NCI-H2081 (cell line): ENCODE results near the gene KAT7.

Experiments
- DNase-seq, 2 experiments: peaks; one replicate each; lab custom pipeline; 2025; lab: John Stamatoyannopoulos, UW

Gene KAT7

DNA sequence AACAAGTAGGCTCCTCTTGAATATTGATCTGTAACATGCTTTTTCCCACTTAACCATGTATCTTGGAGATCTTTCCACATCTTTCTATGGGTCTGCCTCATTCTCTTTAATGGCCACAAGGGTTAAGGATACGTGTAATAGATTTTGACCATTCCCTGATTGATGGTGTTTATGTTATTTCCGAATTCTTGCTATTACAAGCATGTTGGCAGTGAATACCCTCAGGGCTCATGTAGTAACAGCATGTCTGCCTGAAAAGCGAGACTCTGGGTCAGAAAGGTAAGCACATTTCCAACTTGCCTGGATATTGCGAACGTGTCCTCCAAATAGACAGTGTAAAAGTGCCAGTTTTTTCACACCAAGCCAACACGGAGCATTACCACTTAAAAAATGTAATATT, 54.4 kb downstream of the KAT7 start:
- no peak for DNase-seq

DNA sequence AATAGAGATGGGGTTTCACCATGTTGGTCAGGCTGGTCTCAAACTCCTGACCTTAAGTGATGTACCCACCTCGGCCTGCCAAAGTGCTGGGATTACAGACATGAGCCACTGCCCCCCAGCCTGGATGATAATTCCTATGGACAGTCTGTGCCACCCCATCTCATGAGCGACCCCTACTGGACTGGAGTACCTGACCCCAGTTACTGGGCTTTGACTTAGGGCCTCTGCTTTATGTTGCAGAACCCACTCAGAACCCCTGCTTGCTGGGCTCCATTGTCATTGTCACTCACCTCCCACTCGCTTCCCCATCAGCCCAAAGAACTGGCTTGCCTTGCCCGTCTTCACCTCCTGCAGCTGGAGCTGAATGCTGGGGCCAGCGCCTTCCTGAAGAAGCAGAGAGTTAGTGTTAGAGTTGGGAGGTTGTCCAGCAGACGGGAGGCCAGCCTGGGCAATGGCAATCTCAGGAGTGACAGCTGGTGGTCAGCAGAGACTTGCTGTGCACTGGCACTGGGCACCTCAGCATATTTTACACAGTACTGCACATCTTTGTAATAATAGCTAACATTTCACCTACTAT, 55.4 kb downstream of the KAT7 start:
- no peak for DNase-seq

GRCh38 chr17:49845321-49845720, 56.8 kb downstream of the KAT7 start:
- DNase-seq = no peak

DNA sequence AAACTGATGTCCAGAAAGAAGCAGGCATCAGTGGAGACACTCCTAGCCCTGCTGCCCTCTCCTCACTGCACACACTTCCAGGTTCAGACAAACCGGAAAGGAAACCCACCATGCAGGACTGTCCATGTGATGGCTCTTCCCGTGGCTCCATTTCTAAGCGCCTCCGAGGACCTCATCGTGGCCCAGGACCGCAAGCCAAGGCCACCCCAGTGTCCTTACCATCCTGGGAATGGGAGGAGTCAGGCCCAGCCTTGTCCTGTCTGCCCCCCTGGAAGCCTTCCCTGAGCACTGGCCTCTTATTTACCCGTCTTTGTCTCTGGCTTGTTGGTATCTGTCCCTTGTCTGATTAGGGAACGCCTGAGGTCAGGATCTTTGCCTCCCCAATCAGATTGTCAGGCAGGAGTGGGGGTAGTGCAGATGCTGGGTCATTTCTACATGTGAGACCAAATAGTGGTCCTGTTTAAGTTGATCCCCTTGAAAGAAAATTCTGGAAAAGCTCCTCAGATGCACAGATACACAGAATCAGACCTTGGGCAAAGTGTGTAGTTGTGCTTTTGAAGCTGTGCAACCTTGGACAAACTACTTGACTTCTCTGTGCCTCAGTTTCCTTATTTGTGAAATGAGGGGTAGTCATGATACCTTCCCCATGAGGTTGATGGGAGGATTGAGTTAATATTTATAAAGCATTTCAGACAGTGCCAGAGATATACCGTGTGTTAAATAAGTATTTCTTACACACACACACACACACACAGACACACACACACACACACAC, 58.6 kb downstream of the KAT7 start:
- DNase-seq = no peak

DNA sequence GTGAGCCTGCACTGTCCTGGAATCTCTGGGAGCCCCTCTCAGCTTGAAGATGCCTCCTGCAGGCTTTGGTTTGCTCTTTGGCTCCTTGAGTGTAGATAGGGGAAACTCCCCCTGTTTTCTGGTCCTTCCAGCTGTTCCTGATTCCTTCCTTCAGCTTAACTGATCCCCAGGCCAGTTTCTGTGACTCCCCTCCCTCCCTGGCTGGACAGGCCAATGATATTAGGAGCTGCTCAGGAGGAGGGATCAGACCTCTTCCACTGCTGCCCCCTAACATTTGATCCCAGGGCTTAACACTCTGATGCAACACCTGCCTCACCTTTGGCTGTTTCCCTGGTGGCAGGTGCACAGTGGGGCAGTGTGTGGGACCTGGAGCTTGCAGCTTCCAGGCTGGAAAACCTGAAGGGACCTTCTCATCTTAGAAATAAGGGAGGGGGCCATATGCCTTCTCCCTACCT, 59.6 kb downstream of the KAT7 start, which contains the start of gene TAC4:
TSS of gene TAC4 (minus strand) at position 51 of the 455 bp plus-strand sequence. CDS start 52 bp downstream, outside the sequence.
- DNase-seq = no peak

DNA sequence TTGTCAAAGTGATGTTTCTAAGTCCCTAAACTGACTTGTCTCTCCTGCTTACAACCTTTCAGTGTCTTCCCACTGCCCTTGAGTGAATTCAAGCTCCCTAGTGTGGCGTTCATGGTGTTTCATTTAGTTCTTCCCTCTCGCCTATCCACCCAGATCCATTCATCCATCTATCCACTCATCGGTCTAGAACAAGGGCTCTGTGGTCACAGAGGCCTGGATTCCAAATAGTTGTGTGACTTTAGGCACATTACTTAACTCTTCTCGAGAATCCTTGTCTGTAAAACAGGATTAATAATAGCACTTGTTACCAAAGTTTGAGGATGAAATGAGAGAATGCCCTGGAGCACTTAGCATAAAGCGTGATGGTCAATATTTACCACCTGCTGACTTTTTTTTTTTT, 60.3 kb downstream of the KAT7 start:
- no peak for DNase-seq

GRCh38 chr17:49850218-49850610, 61.7 kb downstream of the KAT7 start:
- no peak for DNase-seq

- no peak for DNase-seq
Observed at GRCh38 chr17:49850772-49851386, 62.4 kb downstream of the KAT7 start.

GRCh38 chr17:49851387-49852291, 63.2 kb downstream of the KAT7 start:
- peak; percentile 32 to 46 for DNase-seq

GRCh38 chr17:49853470-49854015, 65.1 kb downstream of the KAT7 start:
- no peak for DNase-seq

- no peak for DNase-seq
Observed at GRCh38 chr17:49854126-49854525, 65.6 kb downstream of the KAT7 start.

DNA sequence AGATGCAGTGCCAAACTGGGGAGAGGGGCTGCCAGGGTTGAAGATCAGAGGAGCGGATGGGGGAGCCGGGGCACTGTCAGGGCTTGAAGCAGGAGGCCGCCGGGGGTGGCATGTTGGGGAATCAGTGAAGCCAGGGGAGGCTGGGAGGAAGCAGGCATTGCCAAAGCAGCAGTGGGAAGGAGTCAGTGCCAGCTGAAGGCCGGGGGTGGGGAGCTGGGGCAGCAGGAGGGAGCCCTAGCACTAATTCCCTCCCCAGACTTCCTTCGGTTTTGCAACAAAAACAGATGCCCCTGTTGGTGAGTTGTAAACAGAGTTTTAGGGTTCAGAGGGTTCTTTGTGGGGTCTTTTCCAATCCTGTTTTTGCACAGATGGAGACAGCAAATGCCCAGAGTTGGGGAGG, 70.3 kb downstream of the KAT7 start:
- no peak for DNase-seq

DNA sequence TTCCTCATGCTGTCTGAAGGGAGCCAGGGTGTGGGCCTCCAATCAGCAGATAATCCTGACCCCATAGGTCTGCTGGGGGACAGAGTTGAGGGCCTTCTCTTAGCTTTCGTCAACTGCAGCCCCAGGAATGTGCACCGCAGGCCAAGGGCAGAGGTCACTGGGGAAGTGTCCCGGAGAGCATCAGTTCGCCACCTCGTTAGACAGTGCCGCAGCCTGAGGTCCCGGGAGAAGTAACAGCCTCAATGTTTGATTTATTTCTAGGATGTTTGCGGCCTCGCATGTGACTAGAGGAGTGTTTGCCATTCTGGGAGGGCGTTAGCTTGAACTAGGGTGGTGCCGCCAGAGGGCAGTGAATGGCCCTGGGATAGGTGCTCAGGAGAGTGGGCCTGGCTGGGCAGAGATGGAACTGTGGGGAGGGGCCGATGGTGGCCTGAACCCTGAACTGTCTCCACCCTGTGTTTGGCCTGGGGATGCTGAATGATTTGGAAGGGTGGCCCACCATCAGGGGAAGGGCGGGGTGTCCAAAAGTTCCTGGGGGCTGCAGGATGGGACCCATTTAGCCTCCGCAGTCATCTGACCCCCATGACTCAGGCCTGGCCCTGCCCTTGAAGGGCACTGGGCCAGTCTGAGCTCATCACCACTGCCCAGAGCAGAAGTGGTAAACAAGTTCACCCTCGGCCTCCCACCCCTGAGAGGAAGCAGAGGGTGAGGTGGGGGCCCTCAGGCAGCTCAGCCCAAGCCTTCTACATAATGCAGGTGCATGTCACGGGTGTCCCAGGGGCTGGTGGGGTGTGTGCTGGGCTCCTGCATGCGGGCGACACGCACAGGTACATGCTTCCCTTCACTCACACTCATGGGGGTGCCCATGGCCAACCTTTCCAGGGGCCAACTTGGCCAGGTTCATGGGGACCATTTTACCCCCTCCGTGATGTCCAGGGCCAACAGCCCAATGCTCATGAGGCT, 71.8 kb downstream of the KAT7 start:
- no peak for DNase-seq

DNA sequence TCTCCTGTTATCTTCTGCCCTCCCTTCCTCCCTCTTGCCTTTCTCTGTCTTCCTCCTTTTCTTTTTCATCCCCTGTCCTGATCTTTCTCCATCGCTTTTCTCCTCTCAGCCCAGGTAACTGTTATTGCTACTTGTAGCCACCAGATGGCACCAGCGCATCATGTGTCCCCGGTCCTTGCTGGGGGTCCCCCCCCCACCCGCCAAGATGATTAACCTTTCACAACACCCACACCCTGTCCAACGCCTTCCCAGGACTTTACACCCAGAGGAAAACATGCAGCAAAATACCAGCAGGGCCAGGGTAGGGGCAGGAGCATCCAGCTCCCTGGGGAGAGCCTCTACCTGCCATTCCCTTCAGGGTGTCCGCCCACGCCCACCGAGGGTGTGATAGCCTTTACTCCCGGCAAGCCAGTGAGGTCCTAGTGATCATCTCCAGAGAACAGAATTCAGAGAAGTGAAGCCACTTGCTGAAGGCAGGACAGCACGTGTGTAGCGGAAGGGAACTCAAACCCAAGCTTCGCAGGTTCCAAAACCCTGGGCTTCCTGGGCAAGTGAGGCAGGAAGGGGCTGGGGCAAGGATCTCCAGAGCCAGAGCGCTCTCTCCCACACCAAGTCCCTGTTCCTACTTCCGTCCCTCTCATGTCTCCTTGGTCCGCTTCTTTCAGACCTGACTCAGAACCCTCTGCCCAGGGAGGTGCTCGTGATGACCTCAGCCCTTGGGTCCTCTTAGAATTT, 72.8 kb downstream of the KAT7 start:
- DNase-seq = peak; percentile 14 to 31

- DNase-seq = no peak
Observed at GRCh38 chr17:49862781-49863331, 74.4 kb downstream of the KAT7 start.

DNA sequence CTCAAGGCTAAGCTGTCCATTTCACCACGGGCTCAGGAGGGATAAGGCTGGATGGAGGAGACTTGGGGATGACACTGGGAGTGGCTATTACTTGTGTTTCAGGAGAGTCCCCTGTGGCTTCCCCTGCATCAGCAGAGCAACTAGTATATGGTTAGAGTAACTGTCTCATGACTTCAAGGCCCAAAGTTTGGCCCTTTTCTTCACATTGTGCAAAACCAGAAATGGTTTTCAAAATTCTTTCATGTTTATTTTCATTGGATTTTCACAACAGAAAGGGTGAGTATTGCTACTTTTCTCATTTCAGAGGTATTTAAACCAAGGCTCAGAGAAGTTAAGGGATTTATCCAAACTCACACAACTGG, 77.5 kb downstream of the KAT7 start:
- DNase-seq = no peak

GRCh38 chr17:49866882-49867413, 78.5 kb downstream of the KAT7 start:
- no peak for DNase-seq

DNA sequence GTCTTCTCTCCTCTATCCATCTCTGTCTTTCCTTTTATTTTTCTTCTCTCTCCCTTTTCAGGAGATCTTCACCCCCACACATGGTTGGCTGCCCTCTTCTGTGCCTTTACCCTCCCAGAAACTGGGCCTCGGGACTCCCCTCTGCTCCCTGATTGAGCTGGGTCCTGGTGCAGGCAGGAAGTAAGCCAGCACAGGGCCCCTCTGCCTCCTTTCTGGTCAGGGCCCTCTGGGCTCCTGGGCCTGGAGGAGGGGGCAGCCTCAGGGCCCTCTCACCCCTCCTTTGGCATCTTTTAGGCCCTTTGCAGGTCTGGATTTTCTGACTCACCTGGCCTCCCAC, 80.5 kb downstream of the KAT7 start:
- no peak for DNase-seq

GRCh38 chr17:49870298-49870697, 81.8 kb downstream of the KAT7 start:
- no peak for DNase-seq

- DNase-seq = no peak
Observed at GRCh38 chr17:49871211-49871610, 82.7 kb downstream of the KAT7 start.
